ENCODE measurements around the gene INO80. TPM values are rescaled to one million over a fixed set of nuclear protein-coding genes. Genes with fewer than 3 reads are reported as not detected.
"Not testable (repeated sequence)": the region's sequence is repeated elsewhere in the genome, so short reads cannot be mapped to it uniquely, and the experiment has no call there.

Gene INO80
- total RNA-seq, 2 experiments from 2014 or later, result 31.7 to 35.1 TPM

DNA sequence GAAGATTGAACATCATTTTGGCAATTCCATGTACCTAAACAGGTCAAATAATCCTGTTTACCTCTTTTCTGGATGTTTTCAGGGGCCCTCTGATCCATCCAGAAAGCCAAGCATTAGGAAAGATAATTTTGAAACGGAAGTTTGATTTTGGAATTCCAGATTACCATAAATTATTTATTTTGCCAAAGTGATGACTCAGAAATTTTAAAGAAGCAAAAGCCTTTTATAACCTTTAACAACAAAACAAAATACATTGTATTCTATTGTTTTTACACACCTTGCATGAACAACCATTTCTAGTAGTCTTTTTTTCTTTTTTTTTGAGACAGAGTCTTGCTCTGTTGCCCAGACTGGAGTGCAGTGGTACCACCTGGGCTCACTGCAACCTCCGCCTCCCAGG, 32.0 kb upstream of the INO80 start:
- ChIA-PET CTCF (ENCODE audit: unreplicated experiment) (no interaction called here), POLR2A (no interaction called here)
- H3K9me3 ChIP-seq (ENCODE audit: low read length), result no peaks in the 10 kb centered on the region
- BruUV-seq (replicated peaks), result no TSS peak
- H3K4me2 ChIP-seq (ENCODE audit: low read length), result no peak overlapping the region
- no peak overlapping the region for H3K4me3 ChIP-seq (ENCODE audit: low read depth, low read length, poor library complexity, severe bottlenecking)
- no peaks in the 10 kb centered on the region for H3K9me2 ChIP-seq (ENCODE audit: insufficient read depth, low read length)
- H3K4me1 ChIP-seq (ENCODE audit: insufficient read depth, low read length, poor library complexity, severe bottlenecking), result no peaks in the 10 kb centered on the region
- no peak overlapping the region for H2AFZ ChIP-seq (ENCODE audit: low read length)
- H3K36me3 ChIP-seq (ENCODE audit: insufficient read depth, low read length), result no peaks in the 10 kb centered on the region
- intact Hi-C loops (cut with micrococcal nuclease; ENCODE audit: unreplicated experiment), result no loop called here
- H3K79me2 ChIP-seq (ENCODE audit: insufficient read depth, low read depth, low read length), result no peaks in the 10 kb centered on the region
- TF ChIP-seq, protein P1, sequence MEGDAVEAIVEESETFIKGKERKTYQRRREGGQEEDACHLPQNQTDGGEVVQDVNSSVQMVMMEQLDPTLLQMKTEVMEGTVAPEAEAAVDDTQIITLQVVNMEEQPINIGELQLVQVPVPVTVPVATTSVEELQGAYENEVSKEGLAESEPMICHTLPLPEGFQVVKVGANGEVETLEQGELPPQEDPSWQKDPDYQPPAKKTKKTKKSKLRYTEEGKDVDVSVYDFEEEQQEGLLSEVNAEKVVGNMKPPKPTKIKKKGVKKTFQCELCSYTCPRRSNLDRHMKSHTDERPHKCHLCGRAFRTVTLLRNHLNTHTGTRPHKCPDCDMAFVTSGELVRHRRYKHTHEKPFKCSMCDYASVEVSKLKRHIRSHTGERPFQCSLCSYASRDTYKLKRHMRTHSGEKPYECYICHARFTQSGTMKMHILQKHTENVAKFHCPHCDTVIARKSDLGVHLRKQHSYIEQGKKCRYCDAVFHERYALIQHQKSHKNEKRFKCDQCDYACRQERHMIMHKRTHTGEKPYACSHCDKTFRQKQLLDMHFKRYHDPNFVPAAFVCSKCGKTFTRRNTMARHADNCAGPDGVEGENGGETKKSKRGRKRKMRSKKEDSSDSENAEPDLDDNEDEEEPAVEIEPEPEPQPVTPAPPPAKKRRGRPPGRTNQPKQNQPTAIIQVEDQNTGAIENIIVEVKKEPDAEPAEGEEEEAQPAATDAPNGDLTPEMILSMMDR (conservative IDR thresholded peaks at IDR 0.05; ENCODE audit: low read length), result no peak
- TF ChIP-seq EZH2phosphoT487 (IDR thresholded peaks at IDR 0.05; ENCODE audit: borderline replicate concordance, low read depth, low read length), result no peak
- H3K27ac ChIP-seq (ENCODE audit: low read depth, low read length, poor library complexity, severe bottlenecking), result no peak overlapping the region
- no peaks in the 10 kb centered on the region for H4K20me1 ChIP-seq (ENCODE audit: insufficient read depth, low read length)
- no peak for DNase-seq (ENCODE audit: low spot score)

DNA sequence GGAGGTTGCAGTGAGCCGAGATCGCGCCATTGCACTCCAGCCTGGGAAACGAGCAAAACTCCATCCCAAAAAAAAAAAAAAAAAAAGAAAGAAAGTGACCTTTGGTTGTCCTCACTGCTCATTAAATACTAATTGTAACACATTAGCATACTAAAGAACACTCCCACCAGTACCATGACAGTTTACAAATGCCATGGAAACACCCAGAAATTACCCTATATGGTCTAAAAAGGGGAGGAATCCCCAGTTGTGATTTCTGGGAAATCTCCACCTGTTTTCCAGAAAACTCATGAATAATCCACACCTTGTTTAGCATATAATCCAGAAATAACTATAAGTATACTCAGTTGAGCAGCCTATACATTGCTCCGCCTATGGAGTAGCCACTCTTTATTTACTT, 23.5 kb upstream of the INO80 start:
- H3K9me2 ChIP-seq (ENCODE audit: insufficient read depth, low read length), result no peaks in the 10 kb centered on the region
- H3K4me1 ChIP-seq (ENCODE audit: insufficient read depth, low read length, poor library complexity, severe bottlenecking), result no peaks in the 10 kb centered on the region
- H3K4me3 ChIP-seq (ENCODE audit: low read depth, low read length, poor library complexity, severe bottlenecking), result no peak overlapping the region
- no peak for DNase-seq (ENCODE audit: low spot score)
- H3K4me2 ChIP-seq (ENCODE audit: low read length), result no peak overlapping the region
- H4K20me1 ChIP-seq (ENCODE audit: insufficient read depth, low read length), result no peaks in the 10 kb centered on the region
- ChIA-PET CTCF (ENCODE audit: unreplicated experiment) (no interaction called here), POLR2A (interaction anchor here (0.7 kb wide), 1 partner anchor 11 kb away, joined by 4 read pairs; no protein-coding TSS in a partner anchor)
- TF ChIP-seq, protein P1 (conservative IDR thresholded peaks at IDR 0.05; ENCODE audit: low read length), result no peak
- no peak for TF ChIP-seq EZH2phosphoT487 (IDR thresholded peaks at IDR 0.05; ENCODE audit: borderline replicate concordance, low read depth, low read length)
- no peaks in the 10 kb centered on the region for H3K9me3 ChIP-seq (ENCODE audit: low read length)
- H3K27ac ChIP-seq (ENCODE audit: low read depth, low read length, poor library complexity, severe bottlenecking), result no peak overlapping the region
- intact Hi-C loops (cut with micrococcal nuclease; ENCODE audit: unreplicated experiment), result no loop called here
- H2AFZ ChIP-seq (ENCODE audit: low read length), result no peak overlapping the region
- no TSS peak for BruUV-seq (replicated peaks)
- H3K36me3 ChIP-seq (ENCODE audit: insufficient read depth, low read length), result no peaks in the 10 kb centered on the region
- H3K79me2 ChIP-seq (ENCODE audit: insufficient read depth, low read depth, low read length), result no peaks in the 10 kb centered on the region

DNA sequence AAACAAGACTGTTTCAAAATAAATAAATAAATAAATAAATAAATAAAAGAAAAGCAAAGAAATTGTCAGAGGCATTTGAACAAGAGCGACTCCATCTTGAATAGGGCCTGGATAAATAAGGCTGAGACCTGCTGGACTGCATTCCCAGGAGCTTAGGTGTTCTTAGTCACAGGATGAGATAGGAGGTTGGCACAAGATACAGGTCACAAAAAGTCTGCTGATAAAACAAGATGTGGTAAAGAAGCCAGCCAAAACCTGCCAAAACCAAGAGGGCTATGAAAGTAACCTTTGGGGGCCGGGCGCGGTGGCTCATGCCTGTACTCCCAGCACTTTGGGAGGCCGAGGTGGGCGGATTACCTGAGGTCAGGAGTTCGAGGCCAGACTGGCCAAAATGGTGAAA, 23.0 kb upstream of the INO80 start:
- DNase-seq (ENCODE audit: low spot score); H4K20me1 ChIP-seq (ENCODE audit: insufficient read depth, low read length); H3K4me1 ChIP-seq (ENCODE audit: insufficient read depth, low read length, poor library complexity, severe bottlenecking); H3K9me3 ChIP-seq (ENCODE audit: low read length); H2AFZ ChIP-seq (ENCODE audit: low read length); H3K79me2 ChIP-seq (ENCODE audit: insufficient read depth, low read depth, low read length); H3K36me3 ChIP-seq (ENCODE audit: insufficient read depth, low read length); H3K9me2 ChIP-seq (ENCODE audit: insufficient read depth, low read length); intact Hi-C loops (cut with micrococcal nuclease; ENCODE audit: unreplicated experiment); H3K4me3 ChIP-seq (ENCODE audit: low read depth, low read length, poor library complexity, severe bottlenecking); H3K4me2 ChIP-seq (ENCODE audit: low read length); BruUV-seq (replicated peaks); H3K27ac ChIP-seq (ENCODE audit: low read depth, low read length, poor library complexity, severe bottlenecking); CTCF ChIA-PET (ENCODE audit: unreplicated experiment): not testable (repeated sequence)
- POLR2A ChIA-PET, result interaction anchor here (0.7 kb wide), 1 partner anchor 12 kb away, joined by 4 read pairs; no protein-coding TSS in a partner anchor

DNA sequence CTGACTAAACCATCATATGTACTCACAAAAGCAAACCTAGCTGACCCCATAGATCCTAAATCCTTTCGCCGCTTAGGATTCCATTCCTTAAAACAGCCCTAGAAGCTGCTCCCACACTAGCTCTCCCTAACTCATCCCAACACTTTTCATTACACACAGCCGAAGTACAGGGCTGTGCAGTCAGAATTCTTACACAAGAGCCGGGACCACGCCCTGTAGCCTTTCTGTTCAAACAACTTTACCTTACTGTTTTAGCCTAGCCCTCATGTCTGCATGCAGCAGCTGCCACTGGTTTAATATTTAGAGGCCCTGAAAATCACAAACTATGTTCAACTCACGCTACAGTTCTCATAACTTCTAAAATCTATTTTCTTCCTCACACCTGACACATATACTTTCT, 19.5 kb upstream of the INO80 start:
- H3K79me2 ChIP-seq (ENCODE audit: insufficient read depth, low read depth, low read length); H3K36me3 ChIP-seq (ENCODE audit: insufficient read depth, low read length); BruUV-seq (replicated peaks); DNase-seq (ENCODE audit: low spot score); intact Hi-C loops (cut with micrococcal nuclease; ENCODE audit: unreplicated experiment); H2AFZ ChIP-seq (ENCODE audit: low read length); H3K27ac ChIP-seq (ENCODE audit: low read depth, low read length, poor library complexity, severe bottlenecking); CTCF ChIA-PET (ENCODE audit: unreplicated experiment); H4K20me1 ChIP-seq (ENCODE audit: insufficient read depth, low read length); H3K4me2 ChIP-seq (ENCODE audit: low read length); H3K9me2 ChIP-seq (ENCODE audit: insufficient read depth, low read length); H3K4me1 ChIP-seq (ENCODE audit: insufficient read depth, low read length, poor library complexity, severe bottlenecking); H3K9me3 ChIP-seq (ENCODE audit: low read length); H3K4me3 ChIP-seq (ENCODE audit: low read depth, low read length, poor library complexity, severe bottlenecking): not testable (repeated sequence)
- POLR2A ChIA-PET, result interaction anchor here (0.6 kb wide), 1 partner anchor 15 kb away, joined by 3 read pairs; no protein-coding TSS in a partner anchor

All from OCI-LY7 (cell line).